Stomach (tissue), 4 donors: ENCODE measurements around the gene LSM12.

Experiments
- EP300 ChIP-seq: sonication (generic); formaldehyde crosslinking; IDR thresholded peaks from one replicate; pipeline ENCODE4 v1.6.1; 2017; ENCODE audit warnings: antibody characterized with exemption
- POLR2A ChIP-seq, 4 donors: fragments of 450-650 bp; IDR thresholded peaks; one replicate each; pipeline ENCODE4 v1.6.1; 2016; ENCODE audit warnings: antibody characterized with exemption in 4 of 4, control low read depth in 2 of 4, mild to moderate bottlenecking in 1 of 4, moderate library complexity in 1 of 4
- TF ChIP-seq, protein P1 (sequence below), 7 experiments: fragments of 450-650 bp in 4 of 7; fragments of 200-600 bp in 3 of 7; sonication (generic) in 3 of 7; IDR thresholded peaks; one replicate each; pipeline ENCODE4 v1.5.1; 2016 to 2019; ENCODE audit warnings: antibody characterized with exemption in 7 of 7, control low read depth in 2 of 7, mild to moderate bottlenecking in 1 of 7

DNA sequence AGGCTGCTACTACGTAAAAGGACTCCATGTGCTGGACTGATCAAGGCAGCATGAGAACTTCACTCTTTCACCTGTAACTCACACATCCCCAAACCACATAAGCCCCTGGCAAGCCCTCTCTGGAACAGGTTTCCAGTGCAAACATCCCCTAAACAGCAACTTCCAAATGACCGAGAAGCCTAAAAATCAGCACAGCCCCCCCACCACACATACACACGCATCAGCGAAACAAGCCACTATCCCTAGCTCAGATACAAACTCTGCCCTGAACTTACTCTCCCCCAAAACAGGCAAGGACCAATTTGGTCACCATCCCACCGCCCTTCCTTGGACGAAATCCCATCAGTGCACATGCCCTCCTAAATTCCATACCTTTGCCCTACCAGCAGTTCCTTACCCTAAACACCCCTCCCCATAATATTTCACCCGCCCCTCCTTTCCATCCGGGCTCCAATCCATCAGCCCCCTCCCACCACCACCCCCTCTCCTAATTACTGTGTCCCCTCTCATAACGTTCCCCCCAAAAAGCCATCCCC, 735 bp downstream of the LSM12 start:
- TF ChIP-seq, protein P1, sequence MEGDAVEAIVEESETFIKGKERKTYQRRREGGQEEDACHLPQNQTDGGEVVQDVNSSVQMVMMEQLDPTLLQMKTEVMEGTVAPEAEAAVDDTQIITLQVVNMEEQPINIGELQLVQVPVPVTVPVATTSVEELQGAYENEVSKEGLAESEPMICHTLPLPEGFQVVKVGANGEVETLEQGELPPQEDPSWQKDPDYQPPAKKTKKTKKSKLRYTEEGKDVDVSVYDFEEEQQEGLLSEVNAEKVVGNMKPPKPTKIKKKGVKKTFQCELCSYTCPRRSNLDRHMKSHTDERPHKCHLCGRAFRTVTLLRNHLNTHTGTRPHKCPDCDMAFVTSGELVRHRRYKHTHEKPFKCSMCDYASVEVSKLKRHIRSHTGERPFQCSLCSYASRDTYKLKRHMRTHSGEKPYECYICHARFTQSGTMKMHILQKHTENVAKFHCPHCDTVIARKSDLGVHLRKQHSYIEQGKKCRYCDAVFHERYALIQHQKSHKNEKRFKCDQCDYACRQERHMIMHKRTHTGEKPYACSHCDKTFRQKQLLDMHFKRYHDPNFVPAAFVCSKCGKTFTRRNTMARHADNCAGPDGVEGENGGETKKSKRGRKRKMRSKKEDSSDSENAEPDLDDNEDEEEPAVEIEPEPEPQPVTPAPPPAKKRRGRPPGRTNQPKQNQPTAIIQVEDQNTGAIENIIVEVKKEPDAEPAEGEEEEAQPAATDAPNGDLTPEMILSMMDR (IDR thresholded peaks at IDR 0.05), result no peak
- TF ChIP-seq POLR2A (IDR thresholded peaks at IDR 0.05), result no peak
- TF ChIP-seq EP300, result no peak
